ENCODE measurements around the gene SERBP1.

GRCh38 chr1:67432745-67433144 is 2.5 kb upstream of the SERBP1 start:
- TF ChIP-seq CTCF (IDR thresholded peaks at IDR 0.05): no peak
- no peak for TF ChIP-seq POLR2A (IDR thresholded peaks at IDR 0.05)

Measured in vagina (tissue), 2 donors.